HepG2 (cell line): ENCODE data around the gene STAT1.

Experiments
- ASH2L ChIP-seq: fragments of 300-600, 200-600 bp; sonication (generic); IDR thresholded peaks from 2 replicates; pipeline ENCODE4 v1.7.0; 2017; ENCODE audit warnings: low read depth, mild to moderate bottlenecking, moderate library complexity, mixed read lengths, low read length; ENCODE audit not compliant: insufficient read length
- ETV5 ChIP-seq: IDR thresholded peaks from 2 replicates; pipeline ENCODE4 v1.6.1; 2018; ENCODE audit warnings: missing biosample characterization, missing genetic modification reagents, inconsistent platforms, borderline replicate concordance
- EZH2 ChIP-seq: conservative IDR thresholded peaks from 2 replicates; pipeline ENCODE4 v1.6.1; 2012; ENCODE audit warnings: mild to moderate bottlenecking, low read depth, low read length, moderate library complexity
- NFE2L1 ChIP-seq: sonication (generic); formaldehyde crosslinking; IDR thresholded peaks from 2 replicates; pipeline ENCODE4 v1.4.0; 2020; ENCODE audit warnings: missing genetic modification reagents, mild to moderate bottlenecking, borderline replicate concordance
- ZMYM3 ChIP-seq: sonication (generic); formaldehyde crosslinking; IDR thresholded peaks from 2 replicates; pipeline ENCODE4 v1.5.1; 2020; ENCODE audit warnings: mild to moderate bottlenecking, missing genetic modification reagents
- ZZZ3 ChIP-seq: sonication (generic); formaldehyde crosslinking; IDR thresholded peaks from 2 replicates; pipeline ENCODE4 v1.4.0; 2020; ENCODE audit warnings: missing genetic modification reagents, mild to moderate bottlenecking, borderline replicate concordance
- TF ChIP-seq, protein P1 (sequence below): sonication (generic); formaldehyde crosslinking; IDR thresholded peaks from 2 replicates; pipeline ENCODE4 v1.5.0; 2020; ENCODE audit warnings: mild to moderate bottlenecking, missing genetic modification reagents, moderate library complexity
- TF ChIP-seq, protein P2 (sequence below): sonication (generic); formaldehyde crosslinking; IDR thresholded peaks from 2 replicates; pipeline ENCODE4 v1.4.0; 2020; ENCODE audit warnings: mild to moderate bottlenecking, low read depth, missing genetic modification reagents
- TF ChIP-seq, protein P3 (sequence below): IDR thresholded peaks from 2 replicates; pipeline ENCODE4 v1.6.1; 2016
- TF ChIP-seq, protein P4 (sequence below): sonication (generic); formaldehyde crosslinking; IDR thresholded peaks from 2 replicates; pipeline ENCODE4 v1.4.0; 2020; ENCODE audit warnings: missing genetic modification reagents, borderline replicate concordance
- TF ChIP-seq, protein P5 (sequence below): sonication (generic); formaldehyde crosslinking; IDR thresholded peaks from 2 replicates; pipeline ENCODE4 v1.8.0; 2022; ENCODE audit warnings: mild to moderate bottlenecking, missing genetic modification reagents, borderline replicate concordance
- TF ChIP-seq, protein P6 (sequence below): sonication (generic); formaldehyde crosslinking; IDR thresholded peaks from 2 replicates; pipeline ENCODE4 v1.4.0; 2020; ENCODE audit warnings: missing genetic modification reagents, borderline replicate concordance

DNA sequence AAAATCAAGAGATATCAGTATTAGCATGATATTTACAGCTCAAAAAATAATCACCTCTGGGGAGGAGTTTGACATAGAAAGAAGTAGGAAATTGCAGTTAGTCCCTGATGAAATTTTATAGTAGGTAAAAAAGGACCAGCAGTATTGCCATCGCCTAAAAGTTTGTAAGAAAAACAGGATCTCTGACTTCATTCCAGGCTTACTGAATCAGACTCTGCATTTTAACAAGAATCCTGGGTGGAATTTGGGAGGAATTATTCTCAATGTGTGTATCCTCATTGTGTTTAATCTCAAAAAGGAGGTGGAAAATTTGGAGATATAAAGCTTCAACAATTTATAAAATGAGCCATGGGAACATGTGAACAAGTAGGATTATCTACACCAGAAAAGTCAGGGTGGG lies 31.2 kb upstream of the STAT1 start:
- TF ChIP-seq ETV5 (CRISPR knock-in tag) (no peak), NFE2L1 (CRISPR knock-in tag) (no peak), EZH2 (no peak), ZZZ3 (no peak), ZMYM3 (CRISPR knock-in tag) (no peak), ASH2L (no peak)
- TF ChIP-seq, protein P1, sequence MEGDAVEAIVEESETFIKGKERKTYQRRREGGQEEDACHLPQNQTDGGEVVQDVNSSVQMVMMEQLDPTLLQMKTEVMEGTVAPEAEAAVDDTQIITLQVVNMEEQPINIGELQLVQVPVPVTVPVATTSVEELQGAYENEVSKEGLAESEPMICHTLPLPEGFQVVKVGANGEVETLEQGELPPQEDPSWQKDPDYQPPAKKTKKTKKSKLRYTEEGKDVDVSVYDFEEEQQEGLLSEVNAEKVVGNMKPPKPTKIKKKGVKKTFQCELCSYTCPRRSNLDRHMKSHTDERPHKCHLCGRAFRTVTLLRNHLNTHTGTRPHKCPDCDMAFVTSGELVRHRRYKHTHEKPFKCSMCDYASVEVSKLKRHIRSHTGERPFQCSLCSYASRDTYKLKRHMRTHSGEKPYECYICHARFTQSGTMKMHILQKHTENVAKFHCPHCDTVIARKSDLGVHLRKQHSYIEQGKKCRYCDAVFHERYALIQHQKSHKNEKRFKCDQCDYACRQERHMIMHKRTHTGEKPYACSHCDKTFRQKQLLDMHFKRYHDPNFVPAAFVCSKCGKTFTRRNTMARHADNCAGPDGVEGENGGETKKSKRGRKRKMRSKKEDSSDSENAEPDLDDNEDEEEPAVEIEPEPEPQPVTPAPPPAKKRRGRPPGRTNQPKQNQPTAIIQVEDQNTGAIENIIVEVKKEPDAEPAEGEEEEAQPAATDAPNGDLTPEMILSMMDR (CRISPR knock-in tag), result no peak
- TF ChIP-seq, protein P2, sequence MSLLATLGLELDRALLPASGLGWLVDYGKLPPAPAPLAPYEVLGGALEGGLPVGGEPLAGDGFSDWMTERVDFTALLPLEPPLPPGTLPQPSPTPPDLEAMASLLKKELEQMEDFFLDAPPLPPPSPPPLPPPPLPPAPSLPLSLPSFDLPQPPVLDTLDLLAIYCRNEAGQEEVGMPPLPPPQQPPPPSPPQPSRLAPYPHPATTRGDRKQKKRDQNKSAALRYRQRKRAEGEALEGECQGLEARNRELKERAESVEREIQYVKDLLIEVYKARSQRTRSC (CRISPR knock-in tag), result no peak
- TF ChIP-seq, protein P3, sequence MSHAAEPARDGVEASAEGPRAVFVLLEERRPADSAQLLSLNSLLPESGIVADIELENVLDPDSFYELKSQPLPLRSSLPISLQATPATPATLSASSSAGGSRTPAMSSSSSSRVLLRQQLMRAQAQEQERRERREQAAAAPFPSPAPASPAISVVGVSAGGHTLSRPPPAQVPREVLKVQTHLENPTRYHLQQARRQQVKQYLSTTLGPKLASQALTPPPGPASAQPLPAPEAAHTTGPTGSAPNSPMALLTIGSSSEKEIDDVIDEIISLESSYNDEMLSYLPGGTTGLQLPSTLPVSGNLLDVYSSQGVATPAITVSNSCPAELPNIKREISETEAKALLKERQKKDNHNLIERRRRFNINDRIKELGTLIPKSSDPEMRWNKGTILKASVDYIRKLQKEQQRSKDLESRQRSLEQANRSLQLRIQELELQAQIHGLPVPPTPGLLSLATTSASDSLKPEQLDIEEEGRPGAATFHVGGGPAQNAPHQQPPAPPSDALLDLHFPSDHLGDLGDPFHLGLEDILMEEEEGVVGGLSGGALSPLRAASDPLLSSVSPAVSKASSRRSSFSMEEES, result no peak
- TF ChIP-seq, protein P4, sequence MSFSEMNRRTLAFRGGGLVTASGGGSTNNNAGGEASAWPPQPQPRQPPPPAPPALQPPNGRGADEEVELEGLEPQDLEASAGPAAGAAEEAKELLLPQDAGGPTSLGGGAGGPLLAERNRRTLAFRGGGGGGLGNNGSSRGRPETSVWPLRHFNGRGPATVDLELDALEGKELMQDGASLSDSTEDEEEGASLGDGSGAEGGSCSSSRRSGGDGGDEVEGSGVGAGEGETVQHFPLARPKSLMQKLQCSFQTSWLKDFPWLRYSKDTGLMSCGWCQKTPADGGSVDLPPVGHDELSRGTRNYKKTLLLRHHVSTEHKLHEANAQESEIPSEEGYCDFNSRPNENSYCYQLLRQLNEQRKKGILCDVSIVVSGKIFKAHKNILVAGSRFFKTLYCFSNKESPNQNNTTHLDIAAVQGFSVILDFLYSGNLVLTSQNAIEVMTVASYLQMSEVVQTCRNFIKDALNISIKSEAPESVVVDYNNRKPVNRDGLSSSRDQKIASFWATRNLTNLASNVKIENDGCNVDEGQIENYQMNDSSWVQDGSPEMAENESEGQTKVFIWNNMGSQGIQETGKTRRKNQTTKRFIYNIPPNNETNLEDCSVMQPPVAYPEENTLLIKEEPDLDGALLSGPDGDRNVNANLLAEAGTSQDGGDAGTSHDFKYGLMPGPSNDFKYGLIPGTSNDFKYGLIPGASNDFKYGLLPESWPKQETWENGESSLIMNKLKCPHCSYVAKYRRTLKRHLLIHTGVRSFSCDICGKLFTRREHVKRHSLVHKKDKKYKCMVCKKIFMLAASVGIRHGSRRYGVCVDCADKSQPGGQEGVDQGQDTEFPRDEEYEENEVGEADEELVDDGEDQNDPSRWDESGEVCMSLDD, result no peak
- TF ChIP-seq, protein P5, sequence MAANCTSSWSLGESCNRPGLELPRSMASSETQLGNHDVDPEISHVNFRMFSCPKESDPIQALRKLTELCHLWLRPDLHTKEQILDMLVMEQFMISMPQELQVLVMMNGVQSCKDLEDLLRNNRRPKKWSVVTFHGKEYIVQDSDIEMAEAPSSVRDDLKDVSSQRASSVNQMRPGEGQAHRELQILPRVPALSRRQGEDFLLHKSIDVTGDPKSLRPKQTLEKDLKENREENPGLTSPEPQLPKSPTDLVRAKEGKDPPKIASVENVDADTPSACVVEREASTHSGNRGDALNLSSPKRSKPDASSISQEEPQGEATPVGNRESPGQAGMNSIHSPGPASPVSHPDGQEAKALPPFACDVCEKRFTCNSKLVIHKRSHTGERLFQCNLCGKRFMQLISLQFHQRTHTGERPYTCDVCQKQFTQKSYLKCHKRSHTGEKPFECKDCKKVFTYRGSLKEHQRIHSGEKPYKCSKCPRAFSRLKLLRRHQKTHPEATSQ (CRISPR knock-in tag), result no peak
- TF ChIP-seq, protein P6, sequence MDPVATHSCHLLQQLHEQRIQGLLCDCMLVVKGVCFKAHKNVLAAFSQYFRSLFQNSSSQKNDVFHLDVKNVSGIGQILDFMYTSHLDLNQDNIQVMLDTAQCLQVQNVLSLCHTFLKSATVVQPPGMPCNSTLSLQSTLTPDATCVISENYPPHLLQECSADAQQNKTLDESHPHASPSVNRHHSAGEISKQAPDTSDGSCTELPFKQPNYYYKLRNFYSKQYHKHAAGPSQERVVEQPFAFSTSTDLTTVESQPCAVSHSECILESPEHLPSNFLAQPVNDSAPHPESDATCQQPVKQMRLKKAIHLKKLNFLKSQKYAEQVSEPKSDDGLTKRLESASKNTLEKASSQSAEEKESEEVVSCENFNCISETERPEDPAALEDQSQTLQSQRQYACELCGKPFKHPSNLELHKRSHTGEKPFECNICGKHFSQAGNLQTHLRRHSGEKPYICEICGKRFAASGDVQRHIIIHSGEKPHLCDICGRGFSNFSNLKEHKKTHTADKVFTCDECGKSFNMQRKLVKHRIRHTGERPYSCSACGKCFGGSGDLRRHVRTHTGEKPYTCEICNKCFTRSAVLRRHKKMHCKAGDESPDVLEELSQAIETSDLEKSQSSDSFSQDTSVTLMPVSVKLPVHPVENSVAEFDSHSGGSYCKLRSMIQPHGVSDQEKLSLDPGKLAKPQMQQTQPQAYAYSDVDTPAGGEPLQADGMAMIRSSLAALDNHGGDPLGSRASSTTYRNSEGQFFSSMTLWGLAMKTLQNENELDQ (CRISPR knock-in tag), result no peak
